PC-9 (cell line): Measurements from ENCODE around the gene ST8SIA2. TPM values are rescaled to one million over a fixed set of nuclear protein-coding genes. Genes with fewer than 3 reads are reported as not detected.

ENCODE experiments used
- BruUV-seq: library from RNA; stranded (reverse); fragments of 400-500 nt; replicated peaks from 2 replicates; lab custom pipeline; 2021; lab: Mats Ljungman, UMichigan
- CTCF ChIA-PET: fragments of 300-600 bp; sonication (Branson Sonifier 250); formaldehyde crosslinking; loops from one replicate; lab custom pipeline; 2022; ENCODE audit warnings: antibody characterized with exemption; lab: Charles Lee
- POLR2A ChIA-PET: fragments of 300-600 bp; sonication (Branson Sonifier 250); formaldehyde crosslinking; loops from one replicate; lab custom pipeline; 2022; ENCODE audit warnings: antibody characterized with exemption; ENCODE audit not compliant: unreplicated experiment; lab: Charles Lee
- DNase-seq, 2 experiments: peaks; one replicate each; pipeline versions ENCODE4 v3.0.0 to v3.0.0-alpha.2; 2015 to 2022; ENCODE audit warnings: mixed read lengths in 1 of 2
- H2AFZ ChIP-seq: fragments of 200-600 bp; sonication (generic); 2 replicates; pipeline ENCODE4 v1.8.1; 2017; ENCODE audit warnings: antibody characterized with exemption
- H3F3A ChIP-seq: fragments of 200-600 bp; sonication (generic); 2 replicates; pipeline ENCODE4 v1.8.1; 2017; ENCODE audit warnings: antibody characterized with exemption, mild to moderate bottlenecking, low read depth; ENCODE audit not compliant: insufficient read depth
- H3K27ac ChIP-seq: fragments of 200-600 bp; sonication (generic); 2 replicates; pipeline ENCODE4 v1.6.1; 2016; ENCODE audit warnings: mixed run types
- H3K27me3 ChIP-seq: fragments of 200-600 bp; sonication (generic); 2 replicates; pipeline ENCODE4 v1.6.1; 2016; ENCODE audit warnings: low read depth, mixed run types; ENCODE audit not compliant: insufficient read depth
- H3K36me3 ChIP-seq: fragments of 200-600 bp; sonication (generic); 2 replicates; pipeline ENCODE4 v1.6.1; 2016; ENCODE audit warnings: low read depth, mixed run types
- H3K4me1 ChIP-seq: fragments of 200-600 bp; sonication (generic); replicated peaks from 2 replicates; pipeline ENCODE4 v1.6.1; 2016; ENCODE audit warnings: mixed run types; ENCODE audit not compliant: insufficient read depth
- H3K4me2 ChIP-seq: fragments of 200-600 bp; sonication (generic); 2 replicates; pipeline ENCODE4 v1.6.1; 2017; ENCODE audit warnings: mixed run types
- H3K4me3 ChIP-seq: fragments of 200-600 bp; sonication (generic); 2 replicates; pipeline ENCODE4 v1.6.1; 2016; ENCODE audit warnings: mixed run types
- H3K79me2 ChIP-seq: fragments of 200-600 bp; sonication (generic); 2 replicates; pipeline ENCODE4 v1.6.1; 2017; ENCODE audit warnings: low read depth, mixed run types
- H3K9me2 ChIP-seq: fragments of 200-600 bp; sonication (generic); 2 replicates; pipeline ENCODE4 v1.8.1; 2017; ENCODE audit warnings: mild to moderate bottlenecking; ENCODE audit not compliant: insufficient read depth
- H3K9me3 ChIP-seq: fragments of 200-600 bp; sonication (generic); 2 replicates; pipeline ENCODE4 v1.8.1; 2016; ENCODE audit warnings: low read depth; ENCODE audit not compliant: insufficient read depth
- H4K20me1 ChIP-seq: fragments of 200-600 bp; sonication (generic); 2 replicates; pipeline ENCODE4 v1.8.1; 2017; ENCODE audit not compliant: insufficient read depth
- CTCF ChIP-seq: fragments of 200-600 bp; sonication (generic); conservative IDR thresholded peaks from 2 replicates; pipeline ENCODE4 v1.6.1; 2017; ENCODE audit warnings: mixed run types, antibody characterized with exemption, mild to moderate bottlenecking, moderate library complexity
- EZH2 ChIP-seq: fragments of 200-600 bp; sonication (generic); IDR thresholded peaks from 2 replicates; pipeline ENCODE4 v1.8.0; 2017; ENCODE audit warnings: antibody characterized with exemption, low read depth
- intact Hi-C: fragments of 100-400 bp; cut with micrococcal nuclease; formaldehyde crosslinking; loops from one replicate; pipeline ENCODE4 v1.10.0; 2022; ENCODE audit not compliant: unreplicated experiment
- total RNA-seq: library from RNA; stranded (reverse); gene quantifications from 2 replicates; pipeline ENCODE4 v1.2.3, GENCODE V29; 2021

Gene ST8SIA2
- total RNA-seq, 1 experiment from 2014 or later, result not detected

- no peak overlapping the region for H3K4me2 ChIP-seq
These were observed 55.8 kb downstream of the ST8SIA2 start for GRCh38 chr15:92449476-92449875.

GRCh38 chr15:92451225-92451825 is 57.6 kb downstream of the ST8SIA2 start:
- Histone ChIP-seq H3K27ac (no peak overlapping the region), H3K79me2 (no peaks in the 10 kb centered on the region), H3K4me3 (no peak overlapping the region), H3K36me3 (no peaks in the 10 kb centered on the region), H2AFZ (no peak overlapping the region), H3F3A (no peaks in the 10 kb centered on the region), H3K4me1 (no peaks in the 10 kb centered on the region), H3K9me2 (no peaks in the 10 kb centered on the region), H3K4me2 (no peak overlapping the region), H4K20me1 (no peaks in the 10 kb centered on the region), H3K27me3 (peaks cover 10% of the 10 kb centered on the region; the same call in 1 of the 2 replicates), H3K9me3 (no peaks in the 10 kb centered on the region)
- ChIA-PET CTCF (no interaction called here), POLR2A (no interaction called here)
- DNase-seq, result peak in 1 of 2 experiments; percentile 43
- intact Hi-C loops, result no loop called here
- no peak for TF ChIP-seq CTCF
- TF ChIP-seq EZH2, result no peak
- no TSS peak for BruUV-seq

More at GRCh38 chr15:92449476-92449875, 55.8 kb downstream of the ST8SIA2 start:
- H3K79me2 ChIP-seq, result no peaks in the 10 kb centered on the region
- no TSS peak for BruUV-seq
- TF ChIP-seq EZH2, result no peak
- no peak for TF ChIP-seq CTCF
- no peaks in the 10 kb centered on the region for H3K9me2 ChIP-seq
- no peaks in the 10 kb centered on the region for H4K20me1 ChIP-seq
- H3K27me3 ChIP-seq, result peaks cover 11% of the 10 kb centered on the region; the same call in 1 of the 2 replicates
- ChIA-PET POLR2A (no interaction called here), CTCF (no interaction called here)
- H3K4me1 ChIP-seq, result no peaks in the 10 kb centered on the region
- no peak for DNase-seq
- no peak overlapping the region for H2AFZ ChIP-seq
- H3K9me3 ChIP-seq, result no peaks in the 10 kb centered on the region
- H3K4me3 ChIP-seq, result no peak overlapping the region
- H3K27ac ChIP-seq, result no peak overlapping the region
- H3K36me3 ChIP-seq, result no peaks in the 10 kb centered on the region
- no peaks in the 10 kb centered on the region for H3F3A ChIP-seq
- intact Hi-C loops, result no loop called here

GRCh38 chr15:92452143-92452542 is 58.5 kb downstream of the ST8SIA2 start:
- H3K27ac ChIP-seq, result no peak overlapping the region
- no peak for DNase-seq
- no peak for TF ChIP-seq EZH2
- no peak for TF ChIP-seq CTCF
- no peaks in the 10 kb centered on the region for H3K4me1 ChIP-seq
- no peak overlapping the region for H2AFZ ChIP-seq
- CTCF ChIA-PET, result no interaction called here
- H4K20me1 ChIP-seq, result no peaks in the 10 kb centered on the region
- BruUV-seq, result no TSS peak
- H3K9me2 ChIP-seq, result no peaks in the 10 kb centered on the region
- POLR2A ChIA-PET, result no interaction called here
- no peak overlapping the region for H3K4me2 ChIP-seq
- no peaks in the 10 kb centered on the region for H3K79me2 ChIP-seq
- no peaks in the 10 kb centered on the region for H3K36me3 ChIP-seq
- H3K9me3 ChIP-seq, result no peaks in the 10 kb centered on the region
- no peaks in the 10 kb centered on the region for H3F3A ChIP-seq
- H3K27me3 ChIP-seq, result peaks cover 14% of the 10 kb centered on the region; the same call in 1 of the 2 replicates
- no peak overlapping the region for H3K4me3 ChIP-seq
- intact Hi-C loops, result no loop called here
